Measurements from ENCODE around the gene MRM2.

Gene MRM2

GRCh38 chr7:2254429-2255144, 12.6 kb upstream of the MRM2 start:
- Histone ChIP-seq H3K4me1 (ENCODE audit: insufficient read depth, low read length) (no peaks in the 10 kb centered on the region), H3K36me3 (ENCODE audit: insufficient read depth, low read length) (no peaks in the 10 kb centered on the region), H3K9me3 (ENCODE audit: low read length) (no peaks in the 10 kb centered on the region), H3K27me3 (ENCODE audit: control insufficient read depth in 1 of 2, insufficient read depth in 2 of 2, low read length in 2 of 2) (no peaks in the 10 kb centered on the region), H3K9ac (ENCODE audit: low read length) (no peak overlapping the region), H3K4me3 (ENCODE audit: low read depth in 1 of 2, low read length in 2 of 2) (no peak overlapping the region), H3K27ac (ENCODE audit: low read depth, low read length) (no peak overlapping the region)

- no peak overlapping the region for H3K4me3 ChIP-seq (ENCODE audit: low read depth in 1 of 2, low read length in 2 of 2)
- H3K36me3 ChIP-seq (ENCODE audit: insufficient read depth, low read length), result no peaks in the 10 kb centered on the region
- H3K27me3 ChIP-seq (ENCODE audit: control insufficient read depth in 1 of 2, insufficient read depth in 2 of 2, low read length in 2 of 2), result no peaks in the 10 kb centered on the region
These were observed 11.7 kb upstream of the MRM2 start for GRCh38 chr7:2253525-2254244.

GRCh38 chr7:2253021-2253420, 11.0 kb upstream of the MRM2 start:
- Histone ChIP-seq H3K36me3 (ENCODE audit: insufficient read depth, low read length) (no peaks in the 10 kb centered on the region), H3K4me1 (ENCODE audit: insufficient read depth, low read length) (peaks cover 8% of the 10 kb centered on the region), H3K9me3 (ENCODE audit: low read length) (no peaks in the 10 kb centered on the region), H3K27me3 (ENCODE audit: control insufficient read depth in 1 of 2, insufficient read depth in 2 of 2, low read length in 2 of 2) (no peaks in the 10 kb centered on the region), H3K9ac (ENCODE audit: low read length) (no peak overlapping the region), H3K27ac (ENCODE audit: low read depth, low read length) (no peak overlapping the region), H3K4me3 (ENCODE audit: low read depth in 1 of 2, low read length in 2 of 2) (no peak overlapping the region)

More at GRCh38 chr7:2253525-2254244, 11.7 kb upstream of the MRM2 start:
- Histone ChIP-seq H3K9ac (ENCODE audit: low read length) (no peak overlapping the region), H3K9me3 (ENCODE audit: low read length) (no peaks in the 10 kb centered on the region), H3K27ac (ENCODE audit: low read depth, low read length) (no peak overlapping the region), H3K4me1 (ENCODE audit: insufficient read depth, low read length) (peaks cover 7% of the 10 kb centered on the region)

- Histone ChIP-seq H3K27me3 (ENCODE audit: control insufficient read depth in 1 of 2, insufficient read depth in 2 of 2, low read length in 2 of 2) (no peaks in the 10 kb centered on the region), H3K27ac (ENCODE audit: low read depth, low read length) (no peak overlapping the region), H3K36me3 (ENCODE audit: insufficient read depth, low read length) (no peaks in the 10 kb centered on the region), H3K9ac (ENCODE audit: low read length) (no peak overlapping the region), H3K9me3 (ENCODE audit: low read length) (no peaks in the 10 kb centered on the region), H3K4me3 (ENCODE audit: low read depth in 1 of 2, low read length in 2 of 2) (no peak overlapping the region), H3K4me1 (ENCODE audit: insufficient read depth, low read length) (peaks cover 8% of the 10 kb centered on the region)
These were observed 10.1 kb upstream of the MRM2 start for GRCh38 chr7:2251841-2252771.

GRCh38 chr7:2251381-2251780, 9.4 kb upstream of the MRM2 start:
- H3K36me3 ChIP-seq (ENCODE audit: insufficient read depth, low read length), result no peaks in the 10 kb centered on the region
- H3K9me3 ChIP-seq (ENCODE audit: low read length), result no peaks in the 10 kb centered on the region
- H3K4me3 ChIP-seq (ENCODE audit: low read depth in 1 of 2, low read length in 2 of 2), result no peak overlapping the region
- peaks cover 8% of the 10 kb centered on the region for H3K4me1 ChIP-seq (ENCODE audit: insufficient read depth, low read length)
- no peaks in the 10 kb centered on the region for H3K27me3 ChIP-seq (ENCODE audit: control insufficient read depth in 1 of 2, insufficient read depth in 2 of 2, low read length in 2 of 2)
- no peak overlapping the region for H3K27ac ChIP-seq (ENCODE audit: low read depth, low read length)
- H3K9ac ChIP-seq (ENCODE audit: low read length), result no peak overlapping the region

- peaks cover 8% of the 10 kb centered on the region for H3K4me1 ChIP-seq (ENCODE audit: insufficient read depth, low read length)
- H3K9me3 ChIP-seq (ENCODE audit: low read length), result no peaks in the 10 kb centered on the region
- no peak overlapping the region for H3K4me3 ChIP-seq (ENCODE audit: low read depth in 1 of 2, low read length in 2 of 2)
- H3K36me3 ChIP-seq (ENCODE audit: insufficient read depth, low read length), result no peaks in the 10 kb centered on the region
- H3K27me3 ChIP-seq (ENCODE audit: control insufficient read depth in 1 of 2, insufficient read depth in 2 of 2, low read length in 2 of 2), result no peaks in the 10 kb centered on the region
- no peak overlapping the region for H3K9ac ChIP-seq (ENCODE audit: low read length)
- no peak overlapping the region for H3K27ac ChIP-seq (ENCODE audit: low read depth, low read length)
These were observed 7.8 kb upstream of the MRM2 start for GRCh38 chr7:2249744-2250323.

- H3K4me1 ChIP-seq (ENCODE audit: insufficient read depth, low read length), result peaks cover 8% of the 10 kb centered on the region
- no peak overlapping the region for H3K9ac ChIP-seq (ENCODE audit: low read length)
These were observed 7.1 kb upstream of the MRM2 start for GRCh38 chr7:2248984-2249694.

GRCh38 chr7:2247141-2247995, 5.4 kb upstream of the MRM2 start:
- H3K4me3 ChIP-seq (ENCODE audit: low read depth in 1 of 2, low read length in 2 of 2), result no peak overlapping the region
- H3K36me3 ChIP-seq (ENCODE audit: insufficient read depth, low read length), result no peaks in the 10 kb centered on the region
- no peaks in the 10 kb centered on the region for H3K27me3 ChIP-seq (ENCODE audit: control insufficient read depth in 1 of 2, insufficient read depth in 2 of 2, low read length in 2 of 2)
- H3K9me3 ChIP-seq (ENCODE audit: low read length), result no peaks in the 10 kb centered on the region
- peaks cover 17% of the 10 kb centered on the region for H3K4me1 ChIP-seq (ENCODE audit: insufficient read depth, low read length)
- no peak overlapping the region for H3K9ac ChIP-seq (ENCODE audit: low read length)
- H3K27ac ChIP-seq (ENCODE audit: low read depth, low read length), result no peak overlapping the region

More at GRCh38 chr7:2248984-2249694, 7.1 kb upstream of the MRM2 start:
- Histone ChIP-seq H3K27ac (ENCODE audit: low read depth, low read length) (no peak overlapping the region), H3K36me3 (ENCODE audit: insufficient read depth, low read length) (no peaks in the 10 kb centered on the region), H3K4me3 (ENCODE audit: low read depth in 1 of 2, low read length in 2 of 2) (no peak overlapping the region), H3K9me3 (ENCODE audit: low read length) (no peaks in the 10 kb centered on the region), H3K27me3 (ENCODE audit: control insufficient read depth in 1 of 2, insufficient read depth in 2 of 2, low read length in 2 of 2) (no peaks in the 10 kb centered on the region)

GRCh38 chr7:2245883-2246675, 4.1 kb upstream of the MRM2 start:
- Histone ChIP-seq H3K36me3 (ENCODE audit: insufficient read depth, low read length) (no peaks in the 10 kb centered on the region), H3K4me3 (ENCODE audit: low read depth in 1 of 2, low read length in 2 of 2) (no peak overlapping the region), H3K9me3 (ENCODE audit: low read length) (no peaks in the 10 kb centered on the region), H3K9ac (ENCODE audit: low read length) (no peak overlapping the region), H3K27me3 (ENCODE audit: control insufficient read depth in 1 of 2, insufficient read depth in 2 of 2, low read length in 2 of 2) (no peaks in the 10 kb centered on the region), H3K4me1 (ENCODE audit: insufficient read depth, low read length) (peaks cover 20% of the 10 kb centered on the region), H3K27ac (ENCODE audit: low read depth, low read length) (no peak overlapping the region)
